Kidney epithelial cell (primary cell): Measurements from ENCODE around the gene ZMYM5. TPM values are rescaled to one million over a fixed set of nuclear protein-coding genes. Genes with fewer than 3 reads are reported as not detected.
"Not testable (repeated sequence)": the region's sequence is repeated elsewhere in the genome, so short reads cannot be mapped to it uniquely, and the experiment has no call there.

Experiments used
- DNase-seq: peaks from one replicate; pipeline ENCODE4 v3.0.0-alpha.2; 2010; ENCODE audit warnings: low read depth
- H3K27me3 ChIP-seq: 2 replicates; pipeline ENCODE4 v1.6.0; 2011; ENCODE audit warnings: low read length; ENCODE audit not compliant: control insufficient read depth, insufficient read depth
- H3K36me3 ChIP-seq: 2 replicates; pipeline ENCODE4 v1.5.1; 2011; ENCODE audit warnings: low read length; ENCODE audit not compliant: control insufficient read depth, insufficient read depth
- H3K4me3 ChIP-seq: 2 replicates; pipeline ENCODE4 v1.5.1; 2011; ENCODE audit warnings: low read depth, mild to moderate bottlenecking, control low read depth, low read length
- total RNA-seq: library from RNA; depleted of rRNA; stranded (reverse); fragments of >200 nt; gene quantifications from 2 replicates; pipeline ENCODE4 v1.2.3, GENCODE V29; 2015
- TF ChIP-seq, protein P1 (sequence below): IDR thresholded peaks from 2 replicates; pipeline ENCODE4 v1.5.1; 2011; ENCODE audit warnings: mild to moderate bottlenecking, moderate library complexity, low read length, control low read depth, inconsistent platforms; ENCODE audit not compliant: insufficient read depth, poor library complexity, severe bottlenecking

The ZMYM5 gene
- total RNA-seq = 11.4 and 12.0 TPM in 2 replicates

- DNase-seq = peak; percentile 94
- TF ChIP-seq, protein P1, sequence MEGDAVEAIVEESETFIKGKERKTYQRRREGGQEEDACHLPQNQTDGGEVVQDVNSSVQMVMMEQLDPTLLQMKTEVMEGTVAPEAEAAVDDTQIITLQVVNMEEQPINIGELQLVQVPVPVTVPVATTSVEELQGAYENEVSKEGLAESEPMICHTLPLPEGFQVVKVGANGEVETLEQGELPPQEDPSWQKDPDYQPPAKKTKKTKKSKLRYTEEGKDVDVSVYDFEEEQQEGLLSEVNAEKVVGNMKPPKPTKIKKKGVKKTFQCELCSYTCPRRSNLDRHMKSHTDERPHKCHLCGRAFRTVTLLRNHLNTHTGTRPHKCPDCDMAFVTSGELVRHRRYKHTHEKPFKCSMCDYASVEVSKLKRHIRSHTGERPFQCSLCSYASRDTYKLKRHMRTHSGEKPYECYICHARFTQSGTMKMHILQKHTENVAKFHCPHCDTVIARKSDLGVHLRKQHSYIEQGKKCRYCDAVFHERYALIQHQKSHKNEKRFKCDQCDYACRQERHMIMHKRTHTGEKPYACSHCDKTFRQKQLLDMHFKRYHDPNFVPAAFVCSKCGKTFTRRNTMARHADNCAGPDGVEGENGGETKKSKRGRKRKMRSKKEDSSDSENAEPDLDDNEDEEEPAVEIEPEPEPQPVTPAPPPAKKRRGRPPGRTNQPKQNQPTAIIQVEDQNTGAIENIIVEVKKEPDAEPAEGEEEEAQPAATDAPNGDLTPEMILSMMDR = no peak
- peak within 1 kb of the TSS; percentile 70 for H3K4me3 ChIP-seq
- no peaks in the 10 kb centered on the region for H3K36me3 ChIP-seq
- H3K27me3 ChIP-seq = no peaks in the 10 kb centered on the region
These were observed at the start of gene ZMYM5 for GRCh38 chr13:19863323-19864023. ZMYM5 (minus strand) TSS chr13:19863649; CDS start chr13:19852180, 11,469 bp downstream.

DNA sequence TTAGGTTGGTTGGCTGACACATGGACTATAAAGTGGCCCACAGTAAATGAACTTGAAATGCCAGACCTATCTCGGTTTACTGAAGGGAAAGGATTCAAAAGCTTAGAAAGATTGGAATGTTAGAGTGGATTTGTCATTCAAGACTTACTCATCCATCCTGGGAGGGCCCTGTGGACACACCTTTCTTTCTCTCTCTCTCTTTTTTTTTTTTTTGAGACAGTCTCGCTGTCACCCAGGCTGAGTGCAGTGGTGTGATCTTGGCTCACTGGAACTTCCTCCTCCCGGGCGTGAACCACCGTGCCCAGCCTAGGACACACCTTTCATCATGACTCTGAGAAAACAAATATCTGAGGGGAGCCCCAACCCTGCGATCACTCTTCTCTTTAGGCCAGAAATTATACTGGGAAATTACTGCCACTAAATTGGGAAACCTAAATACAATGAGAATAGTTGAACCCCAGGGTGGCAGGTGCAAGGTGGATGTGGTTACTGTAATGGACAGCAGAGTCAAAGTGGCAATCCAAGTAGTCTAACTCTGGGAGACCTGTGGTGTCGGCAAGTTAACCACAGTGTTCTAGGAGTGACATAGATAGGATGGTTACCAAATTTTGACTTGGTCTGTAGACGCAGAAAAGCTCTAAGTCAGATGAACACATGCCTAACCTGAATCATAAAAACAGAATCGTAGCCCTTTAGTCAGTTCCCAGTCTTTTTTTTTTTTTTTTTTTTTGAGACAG lies 47.1 kb upstream of the ZMYM5 start:
- TF ChIP-seq, protein P1 = no peak
- DNase-seq = peak; percentile 72
- Histone ChIP-seq H3K4me3 (no peak overlapping the region), H3K36me3 (no peaks in the 10 kb centered on the region), H3K27me3 (no peaks in the 10 kb centered on the region)

- no peak for DNase-seq
- TF ChIP-seq, protein P1 = no peak
- H3K27me3 ChIP-seq = no peaks in the 10 kb centered on the region
- H3K36me3 ChIP-seq = no peaks in the 10 kb centered on the region
- no peak overlapping the region for H3K4me3 ChIP-seq
These were observed 45.0 kb upstream of the ZMYM5 start for GRCh38 chr13:19908350-19908986.

DNA sequence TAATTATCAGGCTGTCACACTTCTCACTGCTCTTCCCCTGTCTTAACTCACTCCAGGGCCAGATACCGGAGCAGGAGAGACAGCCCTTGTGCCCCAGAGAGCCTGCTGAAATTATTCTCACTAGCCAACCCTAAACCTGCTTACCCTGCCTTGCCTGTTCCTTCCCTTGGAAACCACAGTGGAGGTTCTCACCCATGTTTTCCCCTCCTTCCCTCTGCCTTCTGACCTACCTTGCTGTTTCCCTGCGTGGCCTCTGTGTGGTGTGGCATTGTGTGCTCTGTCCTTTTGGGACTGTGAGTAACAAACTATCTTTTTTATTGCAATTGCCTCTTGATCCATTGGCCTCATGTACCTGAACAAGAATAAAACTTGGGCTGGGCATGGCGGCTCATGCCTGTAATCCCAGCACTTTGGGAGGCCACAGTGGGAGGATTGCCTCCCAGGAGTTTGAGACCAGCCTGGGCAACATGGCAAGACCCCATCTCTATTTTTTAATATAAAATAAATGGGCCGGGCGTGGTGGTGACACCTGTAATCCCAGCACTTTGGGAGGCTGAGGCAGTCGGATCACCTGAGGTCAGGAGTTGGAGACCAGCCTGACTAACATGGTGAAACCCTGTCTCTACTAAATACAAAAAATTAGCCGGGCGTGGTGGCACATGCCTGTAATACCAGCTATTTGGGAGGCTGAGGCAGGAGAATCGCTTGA lies 42.2 kb upstream of the ZMYM5 start:
- DNase-seq, H3K36me3 ChIP-seq, H3K4me3 ChIP-seq, H3K27me3 ChIP-seq: not testable (repeated sequence)

- H3K36me3 ChIP-seq = no peaks in the 10 kb centered on the region
- no peaks in the 10 kb centered on the region for H3K27me3 ChIP-seq
- no peak overlapping the region for H3K4me3 ChIP-seq
- TF ChIP-seq, protein P1 = no peak
- no peak for DNase-seq
These were observed 26.6 kb upstream of the ZMYM5 start for GRCh38 chr13:19890030-19890429.

DNA sequence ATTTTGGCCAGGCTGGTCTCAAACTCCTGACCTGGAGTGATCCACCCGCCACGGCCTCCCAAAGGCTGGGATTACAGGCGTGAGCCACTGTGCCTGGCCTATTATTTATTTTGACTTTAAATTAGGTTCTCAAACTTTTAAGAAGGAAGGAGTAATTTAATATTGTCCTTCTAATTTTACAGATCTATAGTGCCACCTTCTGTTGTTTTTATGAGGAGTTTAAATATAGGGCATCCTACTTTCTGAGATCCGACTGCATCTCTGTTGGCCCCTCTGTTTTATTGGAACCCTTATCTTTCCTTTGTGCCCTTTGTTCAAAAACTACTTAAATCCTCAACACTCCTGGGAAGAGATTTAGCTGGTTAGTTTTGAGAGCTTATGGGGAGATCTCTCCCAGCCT lies 25.4 kb upstream of the ZMYM5 start:
- Histone ChIP-seq H3K4me3 (no peak overlapping the region), H3K36me3 (no peaks in the 10 kb centered on the region), H3K27me3 (no peaks in the 10 kb centered on the region)
- TF ChIP-seq, protein P1 = no peak
- DNase-seq = no peak
